ENCODE measurements around the gene SPINK7.
"Not testable (repeated sequence)": the region's sequence is repeated elsewhere in the genome, so short reads cannot be mapped to it uniquely, and the experiment has no call there.

Gene SPINK7

DNA sequence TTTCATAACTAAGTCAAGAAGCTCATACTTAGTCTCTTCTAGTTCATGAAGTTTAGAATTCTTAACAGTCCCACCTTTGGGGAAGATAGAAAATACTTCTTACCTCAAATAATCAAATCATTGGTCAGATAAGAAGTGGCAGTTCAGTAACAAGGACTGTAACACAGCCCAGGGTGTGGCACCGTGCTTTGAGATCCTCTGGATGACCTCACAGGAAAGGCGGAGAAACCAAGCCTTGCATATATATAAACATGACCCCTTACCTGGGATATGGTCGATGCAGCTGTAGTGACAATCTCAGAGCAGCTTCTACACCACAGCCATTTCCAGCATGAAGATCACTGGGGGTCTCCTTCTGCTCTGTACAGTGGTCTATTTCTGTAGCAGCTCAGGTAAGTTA, at the start of gene SPINK7:
Gene SPINK7 (plus strand): TSS at position 271 of the 400 bp plus-strand sequence. CDS start 61 bp downstream, at position 332.
- DNase-seq: no peak

DNA sequence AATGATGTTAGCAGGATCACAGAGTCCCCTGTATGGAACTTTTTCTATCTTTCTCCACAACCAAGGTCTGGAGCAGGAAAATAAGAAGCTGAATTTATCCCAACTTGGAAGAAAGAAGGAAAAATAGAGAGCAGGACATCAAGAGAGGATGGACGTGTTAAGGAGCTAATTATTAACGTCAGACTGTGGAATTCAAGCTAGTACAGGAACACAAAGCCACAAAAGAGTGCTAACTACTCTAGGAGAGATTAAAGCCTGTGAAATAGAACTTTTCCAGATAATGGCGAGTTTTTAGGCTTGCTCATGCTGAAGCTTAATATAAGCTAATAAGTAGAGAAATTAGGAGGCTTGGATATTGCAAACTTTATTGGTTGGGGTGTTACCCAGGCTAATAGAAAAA, 44.3 kb upstream of the SPINK7 start:
- DNase-seq: no peak

DNA sequence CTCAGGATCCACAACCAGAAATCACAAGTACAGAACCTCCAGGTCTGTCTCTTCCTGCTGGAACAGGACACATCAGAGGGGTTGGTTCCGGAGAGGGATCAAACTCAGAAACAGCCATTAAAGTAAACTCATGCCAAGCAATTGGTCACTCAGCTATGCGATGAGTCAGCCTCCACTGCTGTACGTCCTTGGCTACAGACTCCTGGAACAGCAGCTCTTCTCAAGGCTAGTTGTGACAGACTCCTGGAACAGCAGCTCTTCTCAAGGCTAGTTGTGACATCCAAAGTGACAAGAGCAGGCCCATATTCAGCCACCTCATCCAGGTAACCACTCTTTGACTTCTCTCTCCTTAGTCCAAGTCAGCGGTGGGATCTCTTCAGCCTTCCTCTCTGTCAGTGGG, 43.7 kb upstream of the SPINK7 start, which contains the start of gene SPINK13:
Gene SPINK13 (plus strand): TSS at position 229 of the 400 bp plus-strand sequence. CDS start 1,279 bp downstream, outside the sequence.
- no peak for DNase-seq

DNA sequence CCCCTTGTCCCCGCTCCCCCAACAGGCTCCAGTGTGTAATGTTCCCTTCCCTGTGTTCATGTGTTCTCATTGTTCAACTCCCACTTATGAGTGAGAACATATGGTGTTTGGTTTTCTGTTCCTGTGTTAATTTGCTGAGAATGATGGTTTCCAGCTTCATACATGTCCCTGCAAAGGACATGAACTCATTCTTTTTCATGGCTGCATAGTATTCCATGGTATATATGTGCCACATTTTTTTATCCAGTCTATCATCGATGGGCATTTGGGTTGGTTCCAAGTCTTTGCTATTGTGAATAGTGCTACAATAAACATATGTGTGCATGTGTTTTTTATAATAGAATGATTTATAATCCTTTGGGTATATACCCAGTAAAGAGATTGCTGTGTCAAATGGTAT, 37.1 kb upstream of the SPINK7 start:
- DNase-seq: not testable (repeated sequence)

DNA sequence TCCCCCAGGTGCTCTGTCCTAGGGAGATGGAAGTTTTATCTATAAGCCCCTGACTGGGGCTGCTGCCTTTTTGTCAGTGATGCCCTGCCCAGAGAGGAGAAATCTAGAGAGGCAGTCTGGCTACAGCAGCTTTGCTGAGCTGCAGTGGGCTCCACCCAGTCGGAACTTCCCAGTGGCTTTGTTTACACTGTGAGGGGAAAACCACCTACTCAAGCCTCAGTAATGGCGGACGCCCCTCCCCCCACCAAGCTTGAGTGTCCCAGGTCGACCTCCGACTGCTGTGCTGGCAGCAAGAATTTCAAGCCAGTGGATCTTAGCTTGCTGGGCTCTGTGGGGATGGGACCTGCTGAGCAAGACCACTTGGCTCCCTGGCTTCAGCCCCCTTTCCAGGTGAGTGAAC, 31.3 kb upstream of the SPINK7 start:
- not testable (repeated sequence) for DNase-seq

DNA sequence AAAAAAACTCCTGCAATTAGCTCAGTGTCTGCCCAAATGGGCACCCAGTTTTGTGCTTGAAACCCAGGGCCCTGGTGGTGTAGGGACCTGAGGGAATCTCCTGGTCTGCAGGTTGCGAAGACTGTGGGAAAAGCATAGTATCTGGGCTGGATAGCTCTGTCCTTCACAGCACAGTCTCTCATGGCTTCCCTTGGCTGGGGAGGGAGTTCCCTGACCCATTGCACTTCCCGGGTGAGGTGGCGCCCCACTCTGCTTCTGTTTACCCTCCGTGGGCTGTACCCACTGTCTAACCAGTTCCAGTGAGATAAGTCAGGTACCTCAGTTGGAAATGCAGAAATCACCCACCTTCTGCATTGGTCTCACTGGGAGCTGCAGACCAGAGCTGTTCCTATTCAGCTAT, 30.9 kb upstream of the SPINK7 start:
- not testable (repeated sequence) for DNase-seq

DNA sequence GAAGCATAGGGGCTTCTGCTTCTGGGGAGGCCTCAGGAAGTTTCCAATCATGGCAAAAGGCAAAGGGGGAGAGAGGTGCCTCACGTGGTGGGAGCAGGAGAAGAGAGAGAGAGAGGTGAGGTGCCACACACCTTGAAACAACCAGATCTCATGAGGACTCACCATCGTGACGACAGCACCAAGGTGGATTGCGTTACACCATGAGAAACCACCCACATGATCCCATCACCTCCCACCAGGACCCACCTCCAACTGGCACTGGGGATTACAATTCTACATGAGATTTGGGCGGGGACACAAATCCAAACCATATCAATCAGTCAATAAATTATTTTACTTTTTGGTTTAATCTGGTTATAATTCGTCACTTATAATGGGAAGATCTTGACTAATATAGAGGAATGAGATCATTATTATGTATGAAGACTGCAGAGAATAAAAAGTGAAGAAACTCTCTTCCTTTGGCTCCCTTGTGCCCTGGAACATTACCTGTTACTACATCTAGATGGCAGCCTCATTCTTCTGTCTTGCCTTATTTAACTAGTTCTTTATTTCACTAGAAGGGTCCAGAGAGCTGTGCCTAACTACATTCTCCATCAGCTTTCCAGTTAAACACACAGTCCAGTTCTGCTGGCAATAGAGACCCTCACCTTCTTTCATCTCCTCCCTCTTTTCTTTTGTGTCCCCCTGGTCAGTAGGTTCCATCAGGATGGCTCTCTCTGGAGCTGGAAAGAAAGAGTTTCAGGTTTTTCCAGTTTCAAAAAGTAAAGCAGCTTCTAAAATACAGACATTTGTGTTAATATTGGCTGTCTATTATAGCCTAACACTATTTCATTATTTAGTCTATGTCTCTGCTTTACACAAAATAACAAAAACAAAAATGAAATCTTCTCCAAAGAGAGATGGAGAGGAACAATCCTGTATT, 21.7 kb upstream of the SPINK7 start:
- DNase-seq: peak; percentile 14

DNA sequence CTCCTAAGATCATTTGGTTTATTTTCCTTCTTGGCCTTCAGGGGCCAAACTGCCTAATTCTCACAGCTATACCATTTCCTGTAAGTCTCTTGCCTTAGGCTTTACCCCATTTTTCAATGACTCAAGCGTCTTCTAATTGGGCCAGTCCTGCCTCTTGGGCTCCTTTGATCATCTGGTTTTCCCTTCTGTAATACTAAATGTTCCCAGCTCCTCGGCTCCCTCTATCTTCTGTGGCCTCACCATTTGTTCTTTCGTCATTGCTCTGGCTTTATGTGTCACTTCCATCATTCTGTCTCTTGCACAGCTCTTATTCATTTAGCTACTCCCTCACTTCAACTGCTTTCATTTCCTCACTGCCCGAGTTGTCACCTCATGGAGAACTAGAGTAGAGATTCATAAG, 14.5 kb upstream of the SPINK7 start:
- DNase-seq: no peak

DNA sequence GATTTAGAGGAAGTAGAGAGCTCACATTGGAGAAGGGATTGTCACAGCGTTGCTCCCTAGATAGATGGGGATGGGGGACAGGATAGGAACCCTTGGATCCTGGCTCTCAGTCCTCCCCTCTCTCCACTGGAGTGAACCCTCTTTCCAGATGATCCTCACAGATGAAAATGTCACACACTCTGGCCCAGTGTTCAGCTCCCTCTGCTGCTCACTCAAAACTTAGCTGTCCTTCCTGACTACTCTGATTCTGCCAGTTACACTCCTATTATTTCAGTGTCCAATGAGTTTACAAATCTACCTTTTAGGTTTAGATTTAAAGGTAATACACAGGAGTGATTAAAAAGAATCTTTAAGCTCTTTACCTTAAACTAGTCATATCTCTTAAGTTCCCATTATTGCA, 5.8 kb upstream of the SPINK7 start:
- no peak for DNase-seq

DNA sequence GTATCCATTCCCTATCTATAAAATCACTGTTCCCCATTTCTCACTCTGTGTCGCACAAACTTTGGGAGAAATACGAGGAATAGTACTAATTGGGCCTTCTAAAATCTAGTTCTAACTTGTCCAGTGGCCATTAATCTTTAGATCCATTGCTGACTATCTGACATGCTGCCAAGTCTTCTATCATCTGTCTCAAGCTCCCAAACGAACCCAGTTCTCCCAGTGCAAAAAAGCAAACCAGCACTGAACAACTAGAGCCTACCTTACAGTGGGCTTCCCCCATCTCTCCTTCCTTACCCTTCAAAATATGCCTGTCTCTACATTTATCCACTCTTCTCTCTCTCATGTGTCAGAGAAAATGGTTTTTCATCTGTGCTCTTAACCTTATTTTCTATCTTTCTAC, 3.2 kb upstream of the SPINK7 start:
- DNase-seq: no peak

DNA sequence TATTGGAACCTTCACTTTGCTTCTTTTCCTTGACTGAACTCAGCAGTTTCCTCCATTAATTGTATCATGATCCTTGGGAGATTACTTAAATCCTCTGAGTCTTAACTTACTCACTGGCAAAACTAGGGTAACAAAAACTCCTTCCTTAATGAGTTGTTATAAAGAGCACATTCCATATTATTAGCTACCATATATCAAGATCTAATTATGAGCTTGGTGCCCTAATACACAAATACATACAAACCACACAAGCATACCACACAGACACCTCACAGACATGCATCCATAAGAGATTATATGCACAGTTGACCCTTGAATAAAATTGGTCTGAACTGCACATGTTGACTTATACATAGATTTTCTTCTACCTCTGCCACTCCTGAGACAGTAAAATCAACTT, 2.5 kb upstream of the SPINK7 start:
- DNase-seq: no peak

DNA sequence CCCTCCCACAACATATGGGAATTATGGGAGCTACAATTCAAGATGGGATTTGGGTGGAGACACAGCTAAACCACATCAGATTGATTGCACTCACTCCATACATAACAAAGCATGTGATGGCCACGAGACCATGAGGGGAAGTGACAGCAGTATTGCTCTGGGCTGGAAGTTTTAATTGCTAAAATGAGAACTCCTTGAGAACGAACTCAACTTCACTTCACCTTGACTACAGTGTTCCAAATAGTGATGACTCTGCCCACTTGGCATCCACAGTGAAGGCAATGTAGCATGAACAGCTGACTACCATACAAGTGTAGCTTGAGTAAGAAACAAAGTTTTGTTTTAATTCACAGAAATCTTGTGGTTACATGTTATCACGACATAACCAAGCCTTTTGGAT, 739 bp upstream of the SPINK7 start:
- no peak for DNase-seq

DNA sequence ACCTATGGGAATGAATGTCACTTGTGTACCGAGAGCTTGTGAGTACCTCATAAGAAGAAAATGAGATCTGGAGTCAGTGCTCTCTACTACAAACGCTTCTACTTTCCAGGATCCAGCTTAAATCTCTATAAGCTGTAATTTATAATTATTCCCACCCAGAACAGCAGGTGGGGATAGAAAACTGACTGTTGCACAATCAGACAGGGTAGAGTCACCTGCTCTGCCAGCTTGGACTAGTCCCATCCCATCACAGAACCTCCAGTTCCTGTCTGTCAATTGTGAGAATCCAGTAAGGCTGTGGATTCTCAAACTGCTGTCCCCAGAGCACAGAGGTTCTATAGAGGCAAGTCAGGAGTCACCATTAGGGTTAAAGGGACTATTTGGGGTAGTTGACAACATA, 2.0 kb downstream of the SPINK7 start:
- no peak for DNase-seq

DNA sequence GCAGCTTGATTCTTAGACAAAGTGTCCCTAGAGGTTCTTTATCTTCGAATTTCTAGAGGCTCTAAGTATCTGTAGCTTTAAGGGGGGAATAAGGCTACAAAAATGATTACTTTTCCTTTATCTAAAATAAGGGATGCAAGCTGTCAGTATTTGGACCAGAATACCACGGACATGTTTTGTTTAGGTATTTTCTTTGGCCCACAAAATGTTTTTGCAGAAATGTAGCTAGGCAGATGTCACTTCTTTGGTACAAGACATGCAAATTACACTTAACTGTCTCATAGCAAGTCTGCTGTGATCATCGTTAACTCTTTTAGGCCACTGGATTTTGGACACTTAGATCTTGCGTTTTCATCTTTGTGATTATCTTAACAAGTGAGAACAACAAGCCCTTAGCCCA, 2.5 kb downstream of the SPINK7 start:
- no peak for DNase-seq

DNA sequence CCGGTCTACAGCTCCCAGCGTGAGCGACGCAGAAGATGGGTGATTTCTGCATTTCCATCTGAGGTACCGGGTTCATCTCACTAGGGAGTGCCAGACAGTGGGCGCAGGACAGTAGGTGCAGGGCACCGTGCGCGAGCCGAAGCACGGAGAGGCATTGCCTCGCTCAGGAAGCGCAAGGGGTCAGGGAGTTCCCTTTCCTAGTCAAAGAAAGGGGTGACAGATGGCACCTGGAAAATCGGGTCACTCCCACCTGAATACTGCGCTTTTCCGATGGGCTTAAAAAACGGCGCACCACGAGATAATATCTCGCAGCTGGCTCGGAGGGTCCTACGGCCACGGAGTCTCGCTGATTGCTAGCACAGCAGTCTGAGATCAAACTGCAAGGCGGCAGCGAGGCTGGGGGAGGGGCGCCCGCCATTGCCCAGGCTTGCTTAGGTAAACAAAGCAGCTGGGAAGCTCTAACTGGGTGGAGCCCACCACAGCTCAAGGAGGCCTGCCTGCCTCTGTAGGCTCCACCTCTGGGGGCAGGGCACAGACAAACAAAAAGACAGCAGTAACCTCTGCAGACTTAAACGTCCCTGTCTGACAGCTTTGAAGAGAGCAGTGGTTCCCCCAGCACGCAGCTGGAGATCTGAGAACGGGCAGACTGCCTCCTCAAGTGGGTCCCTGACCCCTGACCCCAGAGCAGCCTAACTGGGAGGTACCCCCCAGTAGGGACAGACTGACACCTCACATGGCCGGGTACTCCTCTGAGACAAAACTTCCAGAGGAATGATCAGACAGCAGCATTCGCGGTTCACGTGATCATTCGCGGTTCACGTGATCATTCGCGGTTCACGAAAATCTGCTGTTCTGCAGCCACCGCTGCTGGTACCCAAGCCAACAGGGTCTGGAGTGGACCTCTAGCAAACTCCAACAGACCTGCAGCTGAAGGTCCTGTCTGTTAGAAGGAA, 8.1 kb downstream of the SPINK7 start:
- not testable (repeated sequence) for DNase-seq

DNA sequence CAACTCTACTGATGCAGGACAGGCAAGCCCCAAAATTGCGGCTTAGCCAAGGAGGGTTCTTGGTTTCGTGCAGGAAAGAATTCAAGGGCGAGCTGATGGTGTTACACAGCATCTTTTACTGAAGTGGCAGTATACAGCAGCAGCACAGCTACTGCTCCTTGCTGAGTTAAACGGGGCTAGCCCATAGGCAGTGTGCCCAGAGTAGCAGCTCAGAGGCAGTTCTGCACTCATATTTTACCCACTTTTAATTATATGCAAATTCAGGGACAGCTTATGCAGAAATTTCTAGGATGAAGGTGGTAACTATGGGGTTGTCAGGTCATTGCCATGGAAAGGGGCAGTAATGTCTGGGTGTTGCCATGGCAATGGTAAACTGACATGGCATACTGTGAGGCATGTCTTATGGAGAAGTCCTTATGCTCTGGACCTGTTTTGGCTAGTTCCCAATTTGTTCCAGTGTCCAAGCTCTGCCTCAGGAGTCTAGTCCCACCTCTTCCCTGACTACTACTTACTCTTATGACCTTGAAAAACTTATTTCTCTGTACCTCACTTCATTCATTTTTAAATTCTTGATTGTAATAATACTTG, 21.1 kb downstream of the SPINK7 start:
- DNase-seq: no peak

DNA sequence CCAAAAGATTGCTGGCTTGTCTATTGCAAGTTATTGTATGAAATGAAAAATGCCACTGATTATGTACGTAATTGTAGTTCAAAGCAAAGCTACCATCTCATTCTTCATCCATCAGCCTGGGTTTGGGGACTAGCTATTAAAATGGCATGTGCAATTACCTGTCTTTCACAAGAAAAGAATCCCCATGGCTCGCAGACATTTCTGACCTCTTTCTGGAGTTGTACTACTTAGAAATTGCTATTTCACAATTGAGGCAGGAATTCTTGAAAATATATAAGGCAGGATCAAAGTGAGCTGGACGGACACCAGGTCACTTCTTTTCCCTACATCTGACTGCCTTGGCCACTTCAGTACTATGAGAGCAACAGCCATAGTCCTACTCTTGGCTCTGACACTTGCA, 23.0 kb downstream of the SPINK7 start, which contains the start of gene SPINK9:
Gene SPINK9 (plus strand): TSS at position 301 of the 400 bp plus-strand sequence. CDS start 55 bp downstream, at position 356.
- DNase-seq: no peak

DNA sequence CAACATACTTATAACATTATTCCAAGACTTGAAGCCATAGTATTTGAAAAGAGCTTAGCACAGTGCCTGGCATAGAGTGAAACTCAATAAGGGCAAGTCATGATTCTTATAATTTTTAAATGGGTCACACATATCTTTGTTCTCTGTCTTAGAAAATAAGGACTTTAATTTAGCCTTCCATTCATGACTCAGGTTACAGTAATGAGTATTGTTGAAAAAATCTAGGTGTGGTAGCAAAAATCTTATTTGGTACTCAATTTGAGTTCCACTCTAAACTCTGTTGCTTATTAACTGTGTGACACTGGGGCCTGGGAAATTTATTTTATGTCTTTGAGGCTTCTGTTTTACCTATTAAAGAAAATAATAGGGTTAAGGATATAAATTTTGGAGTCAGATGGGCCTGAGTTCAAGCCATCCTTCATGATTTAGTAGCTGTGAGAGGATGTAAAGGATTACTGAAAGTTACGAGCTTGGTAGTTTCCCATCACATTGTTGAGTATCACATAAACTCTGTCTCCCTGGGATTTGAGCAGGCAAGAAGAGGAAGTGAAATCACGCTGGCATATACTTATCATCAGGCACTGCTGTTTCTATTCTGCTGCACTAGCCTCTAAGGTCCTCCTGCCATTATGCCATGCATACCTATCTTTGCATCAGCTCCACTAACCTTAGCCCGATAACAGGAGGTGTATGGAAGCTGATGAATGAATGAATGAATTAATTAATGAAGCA, 24.6 kb downstream of the SPINK7 start:
- DNase-seq: no peak

DNA sequence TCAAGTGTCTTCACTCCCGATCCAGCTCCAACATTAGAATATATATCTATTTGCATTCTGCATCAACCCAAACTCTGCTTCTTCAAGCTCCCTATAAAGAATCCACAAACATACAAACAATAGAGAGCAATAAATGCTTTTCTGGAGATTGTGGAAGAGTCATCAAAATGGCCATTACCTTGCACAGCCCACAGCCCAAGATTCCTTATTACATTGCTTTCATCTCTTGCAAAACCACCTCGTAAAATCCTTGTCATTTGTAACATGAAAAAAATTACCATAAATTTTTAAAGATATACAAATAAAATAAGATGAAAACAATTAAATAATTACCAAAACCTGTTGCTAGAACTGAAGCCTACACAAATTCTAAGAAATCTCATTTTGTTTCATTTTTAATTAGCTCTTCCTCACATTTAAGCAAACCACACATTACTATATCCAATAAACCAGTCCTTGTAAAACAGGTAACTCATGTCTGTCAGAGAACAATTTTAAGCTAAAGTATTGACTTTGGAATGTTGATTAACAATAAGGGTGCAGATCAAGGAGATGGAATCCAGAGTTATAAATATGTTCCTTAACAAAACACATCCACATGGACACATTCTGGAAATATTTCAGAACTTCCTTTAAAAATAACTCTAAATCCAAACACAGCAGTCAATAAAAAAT, 30.3 kb downstream of the SPINK7 start:
- no peak for DNase-seq

DNA sequence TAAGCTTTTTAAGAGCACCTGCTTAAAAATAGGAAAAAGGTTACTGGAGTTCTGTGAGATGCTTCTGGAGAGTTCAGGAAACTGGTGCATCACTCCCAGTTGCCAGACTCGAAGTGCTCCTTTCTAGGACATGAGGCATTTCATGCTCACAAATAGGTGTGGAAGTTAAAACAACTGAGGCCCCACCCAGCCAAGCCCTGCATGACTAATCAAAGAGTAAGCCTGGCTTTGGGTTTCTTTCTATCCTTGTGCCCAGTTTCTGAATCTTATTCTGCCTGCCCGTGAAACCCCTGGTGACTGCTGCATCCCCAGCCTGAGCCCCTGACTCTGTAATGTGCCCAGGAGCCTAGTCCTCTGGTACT, 30.8 kb downstream of the SPINK7 start:
- no peak for DNase-seq

DNA sequence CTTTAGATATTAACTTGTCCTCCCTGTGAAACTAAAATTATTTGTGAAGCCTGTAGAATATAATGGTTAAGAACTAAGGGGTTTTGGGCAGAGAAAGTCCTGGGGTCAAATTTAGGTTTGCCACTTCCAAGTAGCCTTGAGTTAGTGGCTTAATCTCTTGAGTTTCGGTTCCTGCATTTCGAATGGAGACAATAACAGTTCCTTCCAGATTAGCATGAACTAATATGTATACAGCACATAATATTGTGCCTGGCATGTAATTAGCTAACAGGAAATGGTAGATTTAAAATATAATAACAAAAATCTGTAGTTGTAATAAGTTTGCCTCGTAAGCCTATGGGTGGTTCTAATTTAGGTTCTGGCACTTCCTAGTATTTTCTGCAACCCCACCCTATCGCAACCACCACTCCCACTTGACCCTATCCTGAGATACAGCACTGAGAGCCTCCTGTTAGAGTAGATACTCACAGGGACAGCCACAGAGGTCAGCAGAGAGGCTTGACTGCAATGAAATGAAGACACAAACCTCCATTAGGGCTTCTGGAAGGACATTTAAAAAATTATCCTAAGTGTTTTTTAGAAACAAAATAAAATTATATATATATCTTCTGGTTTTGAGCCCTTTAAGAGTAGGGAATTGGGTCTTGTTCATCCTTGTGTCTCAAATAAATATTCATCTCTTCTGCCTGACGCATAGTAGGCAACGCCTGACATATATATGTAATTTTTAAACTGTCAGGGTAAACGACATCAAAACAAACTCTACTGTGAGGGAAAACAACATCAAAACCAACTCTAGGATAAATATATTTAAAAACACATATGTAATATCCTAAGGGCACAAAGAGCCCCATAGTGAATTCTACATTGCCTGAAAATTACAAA, 31.6 kb downstream of the SPINK7 start:
- no peak for DNase-seq
